T-cell (primary cell): ENCODE results near the gene CDC42SE2. TPM values are rescaled to one million over a fixed set of nuclear protein-coding genes. Genes with fewer than 3 reads are reported as not detected.

ENCODE experiments used
- ATAC-seq, 4 experiments: fragments of 200-7000 bp in 3 of 4; fragments of 150-1000 bp in 1 of 4; cut with Tn5 transposase; replicated peaks in 1 of 4; 1 replicate in 3 of 4; 2 replicates in 1 of 4; pipeline ENCODE4 v1.10.0; 2021; ENCODE audit warnings: moderate library complexity in 3 of 4, mild to moderate bottlenecking in 2 of 4, moderate number of reproducible peaks in 1 of 4
- CTCF ChIA-PET, 2 donors: fragments of 300-600 bp; sonication (Branson Sonifier 250); formaldehyde crosslinking; loops; one replicate each; lab custom pipeline; 2022; ENCODE audit warnings: antibody characterized with exemption in 2 of 2; lab: Charles Lee
- POLR2A ChIA-PET, 2 donors: fragments of 300-600 bp; sonication (Branson Sonifier 250); formaldehyde crosslinking; loops; one replicate each; lab custom pipeline; 2022; ENCODE audit warnings: antibody characterized with exemption in 2 of 2; lab: Charles Lee
- DNase-seq, 35 experiments: peaks; one replicate each; pipeline versions ENCODE4 v3.0.0 to v3.0.0-alpha.2; 2013 to 2023
- H3K27ac ChIP-seq: one replicate; pipeline ENCODE4 v1.5.1; 2013; ENCODE audit warnings: low read length
- H3K27me3 ChIP-seq, 2 experiments: replicated peaks in 1 of 2; 1 replicate in 1 of 2; 2 replicates in 1 of 2; pipeline versions ENCODE4 v1.6.1 to v1.7.0; 2013; ENCODE audit warnings: low read length in 1 of 2, mixed read lengths in 1 of 2; ENCODE audit not compliant: control insufficient read depth in 2 of 2, insufficient read depth in 2 of 2; ENCODE audit errors: extremely low read depth in 1 of 2
- H3K36me3 ChIP-seq, 2 donors: 1 replicate in 1 of 2; 2 replicates in 1 of 2; pipeline versions ENCODE4 v1.6.1 to v1.7.0; 2013; ENCODE audit warnings: low read length in 1 of 2; ENCODE audit not compliant: control insufficient read depth in 2 of 2, insufficient read depth in 1 of 2; ENCODE audit errors: extremely low read depth in 1 of 2
- H3K4me1 ChIP-seq, 2 experiments: 1 replicate in 1 of 2; 2 replicates in 1 of 2; pipeline versions ENCODE4 v1.6.1 to v1.7.0; 2013; ENCODE audit warnings: low read length in 2 of 2, mixed read lengths in 1 of 2; ENCODE audit not compliant: insufficient read depth in 2 of 2, control insufficient read depth in 1 of 2; ENCODE audit errors: extremely low read depth in 1 of 2
- H3K4me3 ChIP-seq, 2 donors: 1 replicate in 1 of 2; 2 replicates in 1 of 2; pipeline versions ENCODE4 v1.5.1 to v1.7.0; 2013; ENCODE audit warnings: mild to moderate bottlenecking in 2 of 2, low read length in 1 of 2, moderate library complexity in 1 of 2; ENCODE audit not compliant: control insufficient read depth in 1 of 2; ENCODE audit errors: extremely low read depth in 1 of 2
- H3K9me3 ChIP-seq: 2 replicates; pipeline ENCODE4 v1.7.0; 2013
- H3K27ac Mint-ChIP-seq, 2 donors: one replicate each; pipeline ENCODE4 v1.8.0; 2020 to 2021; ENCODE audit warnings: mild to moderate bottlenecking in 2 of 2, mixed read lengths in 2 of 2
- H3K27me3 Mint-ChIP-seq, 2 donors: one replicate each; pipeline ENCODE4 v1.8.0; 2021 to 2022; ENCODE audit warnings: mixed read lengths in 2 of 2
- H3K36me3 Mint-ChIP-seq: one replicate; pipeline ENCODE4 v1.8.0; 2021; ENCODE audit warnings: mixed read lengths
- H3K4me1 Mint-ChIP-seq, 3 donors: one replicate each; pipeline ENCODE4 v1.8.0; 2020 to 2022; ENCODE audit warnings: mixed read lengths in 3 of 3, mild to moderate bottlenecking in 1 of 3
- H3K4me3 Mint-ChIP-seq, 3 donors: one replicate each; pipeline ENCODE4 v1.8.0; 2020 to 2022; ENCODE audit warnings: mild to moderate bottlenecking in 3 of 3, mixed read lengths in 3 of 3, moderate library complexity in 3 of 3
- H3K9me3 Mint-ChIP-seq, 3 donors: one replicate each; pipeline ENCODE4 v1.8.0; 2020 to 2022; ENCODE audit warnings: mixed read lengths in 3 of 3
- WGBS: methylation state at CpG from one replicate; pipeline ENCODE4 v1.1.5; 2013; ENCODE audit warnings: missing lambda C conversion rate; ENCODE audit not compliant: insufficient coverage; 5-methylcytosine and 5-hydroxymethylcytosine counted together
- total RNA-seq, 35 experiments: library from RNA in 6 of 35; stranded (reverse) in 6 of 35; fragments of 120-200 nt in 1 of 35; gene quantifications; one replicate each; pipeline versions ENCODE4 v1.2.1 to v1.2.4 and lab custom pipeline; 2013 to 2026

Gene CDC42SE2
- total RNA-seq, 5 donors from 2014 or later (not counting 1 experiment from before 2014, with no cell fraction given), result 229 to 259 (median 238) TPM

DNA sequence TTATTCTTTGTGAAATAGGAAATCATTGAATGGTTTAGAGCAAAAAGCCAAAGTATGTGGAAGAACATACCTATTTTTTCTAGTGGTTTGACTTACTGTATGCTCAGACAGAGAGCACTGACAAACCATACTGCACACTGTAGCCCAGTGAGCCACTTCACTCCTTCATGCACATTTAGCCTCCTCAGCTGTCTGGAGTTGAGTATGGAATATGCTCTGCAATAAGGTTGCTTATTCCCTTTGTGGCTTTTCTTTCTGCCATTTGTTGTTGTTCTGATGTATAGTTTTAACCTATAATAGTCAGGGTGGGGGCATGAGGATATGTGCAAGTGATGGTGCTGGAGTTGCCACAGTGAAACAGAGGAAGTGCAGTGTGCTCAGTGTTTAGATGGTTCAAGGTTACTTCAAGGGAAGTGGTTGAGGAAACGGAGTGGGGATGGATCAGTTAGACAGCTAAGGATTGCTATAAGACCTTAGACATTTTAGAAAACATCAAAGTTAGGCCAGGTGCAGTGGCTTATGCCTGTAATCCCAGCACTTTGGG is 100.7 kb downstream of the CDC42SE2 start:
- ChIA-PET POLR2A (interaction anchor here in 1 of 2 donors (0.9 kb wide), 1 partner anchor 15 kb away, joined by 6 read pairs; no protein-coding TSS in a partner anchor), CTCF (interaction anchor here (0.5 to 0.6 kb wide), 2 partner anchors 14 to 177 kb away, joined by 3 to 6 read pairs; no protein-coding TSS in a partner anchor)
- peak overlapping the region; percentile 63 for H3K27ac ChIP-seq
- WGBS, result 17% methylated on average over 1 of the region's 1 CpG
- peak overlapping the region; percentile 88 to 93 for H3K27ac Mint-ChIP-seq
- no peaks in the 10 kb centered on the region for H3K27me3 ChIP-seq
- H3K4me3 Mint-ChIP-seq, result peak overlapping the region; percentile 8 to 45 (median 13)
- no peaks in the 10 kb centered on the region for H3K9me3 ChIP-seq
- H3K9me3 Mint-ChIP-seq, result peaks cover 0 to 3% (median 0%) of the 10 kb centered on the region in 3 donors
- H3K36me3 ChIP-seq, result peaks cover 3 to 35% of the 10 kb centered on the region in 2 donors
- peaks cover 30 to 46% of the 10 kb centered on the region in 2 experiments for H3K4me1 ChIP-seq
- ATAC-seq (peak; percentile 72 to 81 (median 76)), DNase-seq (peak in 8 of 35 experiments; percentile 16 to 44 (median 27))
- H3K4me3 ChIP-seq, result no peak overlapping the region
- H3K4me1 Mint-ChIP-seq, result peaks cover 85 to 88% (median 88%) of the 10 kb centered on the region in 3 donors
- peaks cover 62% of the 10 kb centered on the region for H3K36me3 Mint-ChIP-seq
- no peaks in the 10 kb centered on the region for H3K27me3 Mint-ChIP-seq

DNA sequence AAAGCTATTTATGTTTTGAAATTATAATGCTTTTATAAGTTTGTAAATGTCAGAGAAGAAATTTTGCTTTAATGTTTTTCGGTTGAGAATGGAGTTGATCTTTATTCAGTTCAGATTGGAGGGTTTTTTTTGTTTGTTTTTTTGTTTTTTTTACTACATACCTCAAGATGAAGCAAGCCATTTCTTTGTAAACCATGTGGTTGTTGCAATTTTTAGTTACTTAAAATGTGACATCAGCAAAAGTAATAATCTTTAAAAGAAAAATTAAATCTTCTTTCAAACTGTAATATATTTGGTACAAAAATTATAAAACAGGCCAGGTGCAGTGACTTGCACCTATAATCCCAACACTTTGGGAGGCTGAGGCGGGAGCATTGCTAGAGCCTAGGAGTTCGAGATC is 102.6 kb downstream of the CDC42SE2 start:
- peak overlapping the region; percentile 45 for H3K27ac ChIP-seq
- ChIA-PET CTCF (interaction anchor here in 1 of 2 donors (1.4 to 1.8 kb wide), 2 partner anchors 9 to 16 kb away, joined by 3 to 9 read pairs; no protein-coding TSS in a partner anchor), POLR2A (interaction anchor here (0.6 to 1.1 kb wide), 4 partner anchors 8 to 104 kb away, joined by 3 to 5 read pairs (median 4); no protein-coding TSS in a partner anchor)
- H3K36me3 Mint-ChIP-seq, result peaks cover 57% of the 10 kb centered on the region
- H3K27me3 Mint-ChIP-seq, result no peaks in the 10 kb centered on the region
- WGBS, result 100% methylated on average over 2 of the region's 3 CpGs
- no peak for ATAC-seq
- peaks cover 0 to 3% (median 0%) of the 10 kb centered on the region in 3 donors for H3K9me3 Mint-ChIP-seq
- H3K9me3 ChIP-seq, result no peaks in the 10 kb centered on the region
- H3K4me3 Mint-ChIP-seq, result peak overlapping the region in 2 of 3 donors; percentile 18 to 45
- peaks cover 3 to 20% of the 10 kb centered on the region in 2 donors for H3K36me3 ChIP-seq
- H3K4me3 ChIP-seq, result no peak overlapping the region
- H3K27me3 ChIP-seq, result no peaks in the 10 kb centered on the region
- peak overlapping the region; percentile 88 to 93 for H3K27ac Mint-ChIP-seq
- no peak for DNase-seq
- H3K4me1 ChIP-seq, result peaks cover 30 to 47% of the 10 kb centered on the region in 2 experiments
- H3K4me1 Mint-ChIP-seq, result peaks cover 88 to 92% (median 90%) of the 10 kb centered on the region in 3 donors

DNA sequence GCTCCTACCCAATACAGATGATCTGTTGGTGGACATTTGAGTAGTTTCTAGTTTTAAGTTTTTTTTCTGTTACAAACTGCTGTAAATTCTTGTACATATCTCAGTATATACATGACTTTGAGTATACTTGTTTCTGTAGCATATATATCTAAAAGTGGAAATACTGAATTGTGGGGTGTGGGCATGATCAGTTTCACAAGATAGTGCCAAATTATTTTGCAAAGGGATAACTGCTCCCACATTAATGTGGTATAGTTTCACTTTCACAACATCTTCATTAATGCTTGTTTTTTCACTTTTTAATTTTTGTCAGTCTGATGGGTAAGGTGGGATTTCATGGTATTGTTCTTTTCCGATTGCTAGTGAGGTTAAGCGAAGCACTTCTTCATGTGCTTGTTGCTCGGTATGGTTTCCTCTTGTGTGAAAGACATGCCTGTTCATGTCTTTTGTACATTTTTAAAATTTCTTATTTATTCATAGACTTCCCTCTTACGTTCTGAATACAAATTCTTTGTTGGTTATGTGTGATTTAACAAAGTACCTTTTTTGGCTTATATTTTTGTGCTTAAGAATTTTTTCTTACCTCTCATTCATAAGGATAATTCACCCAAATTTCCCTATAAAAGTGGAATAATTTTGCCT is 103.5 kb downstream of the CDC42SE2 start:
- POLR2A ChIA-PET, result interaction anchor here in 1 of 2 donors (0.9 kb wide), 1 partner anchor 9 kb away, joined by 3 read pairs; no protein-coding TSS in a partner anchor
- Histone ChIP-seq H3K4me3 (no peak overlapping the region), H3K9me3 (no peaks in the 10 kb centered on the region), H3K27ac (peak overlapping the region; percentile 59), H3K27me3 (no peaks in the 10 kb centered on the region), H3K36me3 (peaks cover 0 to 14% of the 10 kb centered on the region in 2 donors), H3K4me1 (peaks cover 32 to 44% of the 10 kb centered on the region in 2 experiments)
- no peak for ATAC-seq
- peak overlapping the region; percentile 53 to 72 for H3K27ac Mint-ChIP-seq
- peaks cover 89 to 92% (median 90%) of the 10 kb centered on the region in 3 donors for H3K4me1 Mint-ChIP-seq
- H3K36me3 Mint-ChIP-seq, result peaks cover 55% of the 10 kb centered on the region
- peaks cover 0 to 3% (median 0%) of the 10 kb centered on the region in 3 donors for H3K9me3 Mint-ChIP-seq
- H3K4me3 Mint-ChIP-seq, result peak overlapping the region; percentile 9 to 55 (median 44)
- no peak for DNase-seq
- CTCF ChIA-PET, result interaction anchor here in 1 of 2 donors (1.8 kb wide), 1 partner anchor 15 kb away, joined by 9 read pairs; no protein-coding TSS in a partner anchor
- no CpG with 5 or more reads among the region's 4 CpGs for WGBS
- H3K27me3 Mint-ChIP-seq, result no peaks in the 10 kb centered on the region

DNA sequence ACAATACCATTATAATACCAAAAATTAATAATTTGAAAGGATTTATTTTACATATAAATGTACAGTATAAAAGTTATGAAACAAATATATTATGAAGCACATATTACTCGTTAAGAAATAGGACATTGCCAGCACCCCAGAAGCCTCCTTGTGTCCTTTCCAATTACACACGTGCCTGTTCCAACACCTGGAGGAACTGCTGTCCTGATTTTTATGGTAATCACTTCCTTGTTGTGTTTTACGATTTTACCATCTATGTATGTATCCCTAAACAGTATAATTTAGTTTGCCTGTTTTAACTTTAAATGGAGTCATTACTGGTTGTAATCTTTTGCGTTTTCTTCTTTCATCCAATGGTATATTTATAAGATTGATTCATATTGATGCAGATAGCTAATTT is 105.0 kb downstream of the CDC42SE2 start:
- peak overlapping the region; percentile 1 for H3K27ac ChIP-seq
- ChIA-PET CTCF (interaction anchor here in 1 of 2 donors (0.8 to 1.0 kb wide), 2 partner anchors 10 to 13 kb away, joined by 3 to 5 read pairs; no protein-coding TSS in a partner anchor), POLR2A (no interaction called here)
- peaks cover 39 to 41% of the 10 kb centered on the region in 2 experiments for H3K4me1 ChIP-seq
- WGBS, result no CpG with 5 or more reads among the region's 4 CpGs
- DNase-seq (no peak), ATAC-seq (no peak)
- H3K27me3 Mint-ChIP-seq, result no peaks in the 10 kb centered on the region
- peak overlapping the region in 1 of 3 donors; percentile 23 for H3K4me3 Mint-ChIP-seq
- peaks cover 0 to 3% (median 0%) of the 10 kb centered on the region in 3 donors for H3K9me3 Mint-ChIP-seq
- peaks cover 56% of the 10 kb centered on the region for H3K36me3 Mint-ChIP-seq
- no peak overlapping the region for H3K4me3 ChIP-seq
- peak overlapping the region; percentile 75 to 85 for H3K27ac Mint-ChIP-seq
- peaks cover 91 to 95% (median 93%) of the 10 kb centered on the region in 3 donors for H3K4me1 Mint-ChIP-seq
- H3K9me3 ChIP-seq, result no peaks in the 10 kb centered on the region
- no peaks in the 10 kb centered on the region for H3K27me3 ChIP-seq
- H3K36me3 ChIP-seq, result peaks cover 0 to 12% of the 10 kb centered on the region in 2 donors

DNA sequence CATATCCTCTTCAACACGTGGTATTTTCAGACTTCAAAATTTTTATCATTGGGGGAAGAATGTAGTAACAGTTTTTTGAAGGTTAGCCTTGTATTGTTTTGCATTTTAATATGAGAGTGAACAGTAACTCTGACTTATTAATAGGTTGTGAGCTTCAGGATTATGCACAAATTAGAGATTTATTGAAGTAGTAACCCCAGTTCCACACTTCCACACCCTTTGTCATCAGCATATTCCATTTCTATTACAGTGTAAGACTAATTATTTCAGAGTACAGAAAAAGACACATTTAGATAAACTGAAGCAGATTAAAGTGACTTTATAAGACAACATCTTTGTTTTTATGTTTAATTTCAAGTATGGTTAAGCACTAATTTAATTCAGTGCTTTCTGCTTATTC is 105.7 kb downstream of the CDC42SE2 start:
- H3K4me1 ChIP-seq, result peaks cover 38 to 39% of the 10 kb centered on the region in 2 experiments
- peak overlapping the region; percentile 1 for H3K27ac ChIP-seq
- Mint-ChIP-seq H3K9me3 (peaks cover 0 to 3% (median 0%) of the 10 kb centered on the region in 3 donors), H3K27me3 (no peaks in the 10 kb centered on the region), H3K4me3 (peak overlapping the region in 1 of 3 donors; percentile 23), H3K4me1 (peaks cover 91 to 93% (median 91%) of the 10 kb centered on the region in 3 donors), H3K27ac (peak overlapping the region; percentile 75 to 85), H3K36me3 (peaks cover 52% of the 10 kb centered on the region)
- no peaks in the 10 kb centered on the region for H3K9me3 ChIP-seq
- no peak for ATAC-seq
- H3K27me3 ChIP-seq, result no peaks in the 10 kb centered on the region
- no peak overlapping the region for H3K4me3 ChIP-seq
- no peak for DNase-seq
- ChIA-PET POLR2A (interaction anchor here in 1 of 2 donors (0.5 to 0.7 kb wide), 2 partner anchors 55 to 111 kb away, joined by 3 to 4 read pairs; no protein-coding TSS in a partner anchor), CTCF (interaction anchor here in 1 of 2 donors (0.7 to 0.8 kb wide), 2 partner anchors 11 to 158 kb away, joined by 3 read pairs; no protein-coding TSS in a partner anchor)
- H3K36me3 ChIP-seq, result peaks cover 0 to 8% of the 10 kb centered on the region in 2 donors
- no CpG with 5 or more reads among the region's 1 CpG for WGBS
